Mesenteric fat pad (tissue), 1 donor: ENCODE results near the gene SCFD2. TPM values are rescaled to one million over a fixed set of nuclear protein-coding genes. Genes with fewer than 3 reads are reported as not detected.

ENCODE experiments used
- DNase-seq: peaks from one replicate; pipeline ENCODE4 v3.0.0-alpha.2; 2020; ENCODE audit warnings: low spot score
- total RNA-seq: library from RNA; stranded (reverse); fragmentation: NEBNext Ultra II Directional; extraction: Animal tissue kit (Norgen Biotek cat#: 25700); gene quantifications from one replicate; pipeline ENCODE4 v1.2.1, GENCODE V29; 2021
- donor health status: DM: yes; HTN: yes; CAD: no.

SCFD2 gene
- total RNA-seq, 1 donor from 2014 or later = 23.3 TPM

- DNase-seq = no peak
These were observed 475.9 kb downstream of the SCFD2 start for GRCh38 chr4:52889778-52890520.

- no peak for DNase-seq
These were observed 476.5 kb downstream of the SCFD2 start for GRCh38 chr4:52889354-52889753.

- DNase-seq = no peak
These were observed 480.9 kb downstream of the SCFD2 start for GRCh38 chr4:52884994-52885393.

DNA sequence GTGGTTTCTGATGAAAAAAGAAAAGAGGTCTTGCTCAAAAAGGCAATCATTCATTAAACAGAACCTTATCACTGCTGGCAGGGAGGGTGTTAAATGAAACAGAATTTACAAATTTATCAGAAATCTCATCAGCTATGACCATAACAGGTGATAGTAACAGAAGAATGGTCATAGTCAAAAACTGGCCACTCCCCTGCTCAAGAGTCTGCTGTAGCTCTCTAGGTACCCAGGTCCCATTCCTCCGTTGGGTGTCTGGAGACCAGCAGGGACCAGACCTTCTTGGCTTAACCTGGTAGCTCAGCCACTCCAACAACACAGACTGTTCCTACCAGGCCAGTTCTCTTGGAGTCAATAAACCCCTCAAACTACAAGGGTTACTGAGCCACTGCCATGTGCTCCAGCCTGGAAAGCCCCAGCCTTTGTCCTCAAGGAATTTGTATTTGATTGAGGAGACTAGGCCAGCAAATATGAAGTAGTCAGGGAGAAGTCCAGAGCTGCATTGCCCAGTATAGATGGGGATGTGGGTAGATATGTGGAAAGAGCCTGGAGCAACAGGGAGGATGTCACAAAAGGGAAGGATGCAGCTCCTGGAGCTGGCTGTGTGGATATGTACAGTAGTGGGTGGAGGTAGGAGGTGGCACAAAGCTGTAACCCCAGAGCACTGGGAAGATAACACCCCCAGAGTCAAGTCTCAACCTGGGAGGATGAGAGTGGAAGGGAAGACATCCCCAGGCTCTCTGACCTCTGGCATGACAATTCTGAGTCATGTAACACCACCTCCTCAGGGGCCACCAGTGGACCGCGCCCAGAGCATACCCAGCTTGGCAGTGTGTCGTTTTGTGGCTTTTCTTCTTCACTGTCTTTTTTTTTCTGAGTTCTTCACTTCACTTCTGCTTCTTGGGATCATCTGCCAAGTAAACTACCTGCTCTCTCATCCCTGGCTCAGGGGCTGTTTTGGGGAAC is 481.9 kb downstream of the SCFD2 start:
- DNase-seq = no peak

- no peak for DNase-seq
These were observed 482.7 kb downstream of the SCFD2 start for GRCh38 chr4:52883183-52883621.

- no peak for DNase-seq
These were observed 484.9 kb downstream of the SCFD2 start for GRCh38 chr4:52880994-52881393.

GRCh38 chr4:52879471-52879870 is 486.4 kb downstream of the SCFD2 start:
- no peak for DNase-seq

DNA sequence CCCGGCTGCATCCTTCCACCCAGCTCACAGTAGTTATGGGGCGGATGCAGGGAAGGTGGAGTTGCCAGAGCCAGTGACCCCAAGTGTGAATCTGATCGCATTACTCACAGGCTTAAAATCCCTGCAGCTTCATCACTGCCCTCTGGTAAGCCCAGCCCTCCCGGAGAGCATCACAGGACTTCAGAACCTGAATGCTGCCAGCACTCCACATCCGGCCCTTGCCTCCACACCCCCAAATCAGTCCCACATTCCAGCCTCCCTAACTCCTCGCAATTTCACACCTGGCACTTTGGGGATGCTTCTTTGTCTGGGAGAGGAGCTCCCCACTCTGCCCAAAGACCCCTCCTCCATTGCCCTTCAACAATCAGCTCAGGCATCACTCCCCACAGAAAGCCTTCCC is 488.2 kb downstream of the SCFD2 start:
- no peak for DNase-seq

GRCh38 chr4:52877036-52877435 is 488.8 kb downstream of the SCFD2 start:
- DNase-seq = no peak

DNA sequence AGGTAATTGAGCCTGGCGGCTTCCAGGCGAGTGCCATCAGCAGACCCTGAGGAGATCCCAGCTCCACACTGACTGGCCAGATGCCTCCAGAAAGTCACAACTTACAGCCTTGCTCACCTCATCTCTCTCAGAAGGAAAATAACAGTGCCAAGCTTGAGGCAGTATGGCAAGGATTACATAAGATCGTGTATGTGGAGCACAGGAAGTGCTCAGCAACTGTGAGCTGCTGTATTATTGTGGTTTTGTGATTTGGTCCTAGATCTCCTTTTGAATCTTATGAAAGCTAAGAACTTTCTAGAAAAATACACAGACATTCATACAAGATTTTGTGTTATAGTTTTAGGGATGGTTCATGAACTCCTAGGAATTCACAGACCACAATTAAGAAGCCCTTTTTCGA is 489.8 kb downstream of the SCFD2 start:
- no peak for DNase-seq

- no peak for DNase-seq
These were observed 490.9 kb downstream of the SCFD2 start for GRCh38 chr4:52874948-52875347.

DNA sequence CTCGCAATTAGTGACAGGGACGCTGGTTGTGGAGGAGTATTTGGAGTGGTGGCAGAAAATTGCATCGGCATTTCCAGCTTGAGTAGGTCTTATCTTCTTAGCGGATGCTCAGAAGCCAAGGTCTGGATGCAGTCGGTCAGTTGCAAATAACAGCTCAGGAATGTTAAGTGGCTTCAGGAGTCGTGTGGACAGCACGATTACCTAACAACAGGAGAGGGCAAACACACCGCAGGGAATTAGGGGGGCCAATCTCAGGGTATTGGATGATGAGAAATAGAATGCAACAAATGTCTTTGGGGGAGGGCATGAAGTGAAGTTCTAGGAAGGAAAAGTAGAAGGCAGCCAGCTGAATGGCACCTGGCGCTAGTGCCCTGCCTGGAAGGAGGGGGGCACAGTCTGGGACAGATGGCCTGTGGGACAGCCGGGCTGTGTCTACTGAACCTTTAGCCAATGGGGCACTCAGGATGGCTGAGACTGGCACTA is 492.0 kb downstream of the SCFD2 start:
- DNase-seq = no peak

GRCh38 chr4:52873191-52873590 is 492.7 kb downstream of the SCFD2 start:
- DNase-seq = no peak

DNA sequence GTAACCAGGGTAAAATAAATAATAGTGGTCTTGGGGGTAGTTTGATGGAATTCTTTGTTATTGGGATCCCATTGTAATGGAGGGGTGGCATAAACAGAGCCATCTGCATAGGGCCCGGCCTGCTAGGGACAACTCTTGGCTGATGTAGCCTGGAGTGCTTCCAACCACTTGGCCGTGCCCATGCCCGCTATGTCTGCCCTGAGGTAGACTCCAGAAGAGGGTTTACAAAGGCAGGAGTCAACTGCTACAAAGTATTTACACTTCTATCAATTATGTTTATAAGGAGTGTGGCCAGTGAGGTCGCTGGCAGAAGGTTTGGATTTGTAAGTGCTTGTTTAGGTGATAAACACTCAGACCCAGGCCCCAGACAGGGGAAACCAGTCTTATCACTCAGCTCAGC is 495.6 kb downstream of the SCFD2 start:
- DNase-seq = no peak

- DNase-seq = no peak
These were observed 496.2 kb downstream of the SCFD2 start for GRCh38 chr4:52869656-52870055.

DNA sequence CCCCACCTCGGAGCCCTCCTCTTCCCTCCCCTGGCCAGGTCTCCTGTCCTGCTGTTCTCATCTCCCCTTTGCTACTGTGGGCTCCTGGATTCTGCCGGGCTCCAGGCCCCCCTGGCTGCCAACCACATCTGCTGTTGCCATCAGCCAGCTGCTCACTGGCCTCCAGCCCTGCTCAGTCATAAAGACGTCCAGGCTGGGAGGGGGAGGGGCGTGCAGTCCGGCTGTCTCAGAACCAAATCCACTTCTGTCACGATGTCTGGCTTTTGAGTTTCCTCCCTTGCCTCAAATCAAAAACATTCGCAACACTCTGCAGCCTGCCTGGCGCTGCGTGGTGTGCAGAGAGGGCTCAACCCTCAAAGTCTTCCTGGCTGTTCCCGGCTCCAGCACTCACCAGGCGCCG is 496.7 kb downstream of the SCFD2 start:
- no peak for DNase-seq

DNA sequence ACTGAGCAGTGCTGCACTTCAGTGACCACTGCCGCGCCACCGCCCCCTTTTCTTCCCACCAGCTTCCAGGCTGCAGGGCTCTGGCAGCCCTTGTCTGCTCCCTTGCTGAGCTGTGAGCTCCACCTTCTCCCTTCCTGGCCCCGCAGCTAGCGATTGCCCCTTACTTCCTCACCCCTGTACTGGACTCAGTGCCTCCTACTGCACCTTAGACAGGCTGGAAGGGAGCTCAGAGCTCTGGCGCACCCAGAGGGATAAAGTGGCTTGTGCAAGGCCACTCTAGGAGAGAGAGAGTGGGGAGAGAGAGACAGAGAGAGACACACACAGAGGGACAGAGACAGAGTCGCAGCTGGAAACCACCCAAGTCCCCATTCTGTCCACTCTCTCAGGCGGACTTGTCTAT is 497.7 kb downstream of the SCFD2 start:
- DNase-seq = no peak

DNA sequence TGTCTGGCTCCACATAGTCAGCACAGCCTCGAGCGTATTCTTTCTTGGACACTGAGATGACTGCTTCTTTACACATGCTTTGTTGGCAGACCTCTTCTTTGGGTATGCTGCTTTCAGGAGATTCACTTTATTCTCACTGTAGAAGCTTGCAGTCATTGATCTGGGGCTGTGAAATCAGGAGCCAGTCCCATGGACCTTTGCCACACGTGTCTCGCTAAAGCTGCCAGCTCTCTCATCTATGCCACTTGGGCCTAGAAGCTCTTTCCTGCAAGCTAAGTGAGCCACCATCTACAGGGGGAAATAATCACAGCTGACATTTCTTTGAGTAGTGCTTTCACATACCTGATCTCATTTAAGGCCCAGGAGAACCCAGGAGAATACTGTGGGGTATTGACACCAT is 498.7 kb downstream of the SCFD2 start:
- no peak for DNase-seq

- DNase-seq = no peak
These were observed 499.1 kb downstream of the SCFD2 start for GRCh38 chr4:52866734-52867133.

DNA sequence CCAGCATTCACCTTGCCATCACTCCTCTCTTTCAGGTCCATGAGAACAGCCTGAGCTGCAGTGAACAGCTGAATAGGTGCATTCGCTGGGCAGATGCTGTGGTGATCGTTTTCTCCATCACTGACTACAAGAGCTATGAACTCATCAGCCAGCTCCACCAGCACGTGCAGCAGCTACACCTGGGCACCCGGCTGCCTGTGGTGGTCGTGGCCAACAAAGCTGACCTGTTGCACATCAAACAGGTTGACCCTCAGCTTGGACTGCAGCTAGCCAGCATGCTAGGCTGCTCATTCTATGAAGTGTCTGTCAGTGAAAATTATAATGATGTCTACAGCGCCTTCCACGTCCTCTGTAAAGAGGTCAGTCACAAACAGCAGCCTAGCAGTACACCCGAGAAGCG is 500.6 kb downstream of the SCFD2 start:
- DNase-seq = no peak

DNA sequence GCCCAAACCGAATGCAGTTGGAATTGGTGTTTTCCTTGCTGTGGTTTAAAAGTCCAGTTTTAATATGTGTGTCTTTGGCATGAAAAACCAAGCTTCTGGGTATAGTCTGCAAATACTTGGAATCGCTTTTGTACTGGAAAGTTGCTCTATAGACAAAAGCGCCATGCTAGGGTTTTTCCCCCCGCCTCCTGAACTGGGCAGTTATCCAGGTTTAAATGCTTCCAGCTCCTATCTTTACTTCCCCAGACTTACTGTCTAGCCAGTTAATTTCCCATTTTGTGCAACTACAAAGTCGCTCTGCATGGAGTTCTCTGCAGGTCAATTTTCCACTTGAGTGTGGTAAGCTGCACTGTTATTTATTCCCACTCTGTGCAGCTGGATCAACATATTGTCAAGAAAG is 501.1 kb downstream of the SCFD2 start:
- no peak for DNase-seq

DNA sequence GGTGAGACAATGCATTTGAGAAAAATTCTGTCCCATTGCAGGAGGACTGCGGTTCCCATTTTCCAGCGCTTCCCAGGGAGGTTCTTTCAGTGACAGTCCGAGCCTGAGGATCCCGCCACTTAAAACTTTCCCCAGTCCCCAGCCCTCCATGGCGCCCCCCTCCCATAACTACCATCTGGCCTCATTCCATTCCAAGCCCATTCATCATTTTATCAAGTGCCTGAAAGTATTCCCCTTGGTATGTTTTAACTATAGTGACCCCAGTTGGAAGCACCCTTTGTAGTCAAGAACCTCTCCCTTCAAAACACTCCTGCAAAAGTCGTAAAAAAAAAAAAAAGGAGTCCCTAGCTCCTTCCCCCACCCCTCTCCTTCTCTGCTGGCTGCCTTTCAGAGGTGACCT is 502.5 kb downstream of the SCFD2 start:
- no peak for DNase-seq
